Activated CD4-positive, alpha-beta memory T cell treated with anti-CD3 and anti-CD28 coated beads, Interleukin-2, amount 10 ng/mL, durations not matched to agents 7 days and 5 days (primary cell): ENCODE results near the gene ANXA6. TPM values are rescaled to one million over a fixed set of nuclear protein-coding genes. Genes with fewer than 3 reads are reported as not detected.

Source experiments
- CTCF ChIA-PET: fragments of 350-600 bp; sonication (Branson Sonifier 250); formaldehyde crosslinking; loops from one replicate; lab custom pipeline; 2021; ENCODE audit warnings: antibody characterized with exemption, inconsistent platforms; lab: Charles Lee
- POLR2A ChIA-PET: fragments of 350-600 bp; sonication (Branson Sonifier 250); formaldehyde crosslinking; loops from one replicate; lab custom pipeline; 2021; ENCODE audit warnings: antibody characterized with exemption; lab: Charles Lee
- DNase-seq: peaks from one replicate; pipeline ENCODE4 v3.0.0-alpha.2; 2020
- H3K27ac Mint-ChIP-seq: one replicate; pipeline ENCODE4 v1.8.0; 2021; ENCODE audit warnings: mild to moderate bottlenecking, mixed read lengths
- H3K27me3 Mint-ChIP-seq: one replicate; pipeline ENCODE4 v1.8.0; 2021; ENCODE audit warnings: mixed read lengths
- H3K36me3 Mint-ChIP-seq: one replicate; pipeline ENCODE4 v1.8.0; 2021; ENCODE audit warnings: low read depth, mixed read lengths
- H3K4me1 Mint-ChIP-seq: one replicate; pipeline ENCODE4 v1.8.0; 2021; ENCODE audit warnings: mixed read lengths
- H3K4me3 Mint-ChIP-seq: one replicate; pipeline ENCODE4 v1.8.0; 2021; ENCODE audit warnings: mild to moderate bottlenecking, mixed read lengths
- H3K9me3 Mint-ChIP-seq: one replicate; pipeline ENCODE4 v1.8.0; 2021; ENCODE audit warnings: mixed read lengths
- total RNA-seq, 2 experiments: library from RNA; stranded (reverse); gene quantifications; one replicate each; pipeline ENCODE4 v1.2.3, GENCODE V29; 2021

The ANXA6 gene
- total RNA-seq, 2 experiments from 2014 or later, result 603 to 606 TPM

DNA sequence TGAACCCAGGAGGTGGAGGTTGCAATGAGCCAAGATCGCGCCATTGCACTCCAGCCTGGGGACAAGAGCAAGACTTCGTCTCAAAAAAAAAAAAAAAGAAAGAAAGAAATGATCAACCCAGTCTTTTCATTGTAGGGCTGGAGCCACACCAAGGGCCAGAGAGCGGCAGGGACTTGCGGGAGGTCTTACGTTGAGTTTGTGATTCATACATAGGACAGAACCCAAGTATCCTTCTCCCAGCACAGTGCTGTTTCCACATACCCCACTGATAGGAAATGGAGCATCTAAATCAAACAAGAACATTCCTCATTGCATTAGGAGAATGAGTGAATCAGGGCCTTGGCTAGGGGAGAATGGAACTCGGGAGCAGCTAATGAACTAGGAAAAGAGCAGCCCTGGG, 73.2 kb downstream of the ANXA6 start:
- H3K36me3 Mint-ChIP-seq, result peaks cover 22% of the 10 kb centered on the region
- peak overlapping the region; percentile 73 for H3K27ac Mint-ChIP-seq
- CTCF ChIA-PET, result interaction anchor here (1.8 to 5.2 kb wide), 3 partner anchors 33 to 80 kb away, joined by 4 to 25 read pairs (median 5); no protein-coding TSS in a partner anchor

DNA sequence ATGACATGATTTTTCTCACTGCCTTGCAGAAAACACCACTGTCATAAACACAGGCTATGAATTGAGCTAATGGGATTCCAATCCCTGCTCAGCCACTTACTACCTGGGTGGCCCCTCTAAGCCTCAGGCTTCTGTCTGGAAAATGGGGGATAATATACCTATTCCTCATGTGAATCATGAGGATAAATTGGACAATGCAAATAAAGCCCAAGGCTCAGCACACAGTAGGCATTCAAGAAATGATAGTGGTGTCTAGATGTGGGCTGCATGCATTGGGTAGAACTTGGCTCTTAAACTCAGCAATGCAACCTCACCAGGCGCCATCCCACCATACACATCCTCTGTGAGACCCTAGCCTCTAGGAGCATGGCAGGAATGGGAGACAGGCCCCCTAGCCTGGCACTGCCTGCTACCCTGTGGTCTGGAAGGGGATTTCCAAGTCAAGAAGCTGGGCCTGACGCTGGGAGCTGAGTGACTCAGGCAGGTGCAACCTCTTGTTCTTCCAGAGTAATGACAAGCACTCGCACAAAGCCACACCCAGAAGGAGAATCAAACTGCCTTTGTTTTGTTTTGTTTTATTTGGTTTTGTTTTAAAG, 74.4 kb downstream of the ANXA6 start:
- Mint-ChIP-seq H3K27me3 (no peaks in the 10 kb centered on the region), H3K36me3 (peaks cover 34% of the 10 kb centered on the region), H3K9me3 (no peaks in the 10 kb centered on the region), H3K4me3 (peak overlapping the region; percentile 34), H3K4me1 (peaks cover 77% of the 10 kb centered on the region), H3K27ac (peak overlapping the region; percentile 73)
- POLR2A ChIA-PET, result interaction anchor here (0.7 to 15.7 kb wide), 9 partner anchors 13 to 719 kb away, joined by 3 to 244 read pairs (median 4); no protein-coding TSS in a partner anchor
- CTCF ChIA-PET, result interaction anchor here (0.8 to 5.2 kb wide), 6 partner anchors 10 to 43 kb away, joined by 3 to 25 read pairs (median 4); no protein-coding TSS in a partner anchor
- peak; percentile 71 for DNase-seq

More for the DNA sequence above, 73.2 kb downstream of the ANXA6 start:
- DNase-seq, result no peak
- Mint-ChIP-seq H3K4me3 (peak overlapping the region; percentile 75), H3K27me3 (no peaks in the 10 kb centered on the region), H3K9me3 (no peaks in the 10 kb centered on the region), H3K4me1 (peaks cover 69% of the 10 kb centered on the region)
- POLR2A ChIA-PET, result interaction anchor here (0.6 to 15.7 kb wide), 7 partner anchors 12 to 130 kb away, joined by 3 to 244 read pairs (median 4); no protein-coding TSS in a partner anchor

DNA sequence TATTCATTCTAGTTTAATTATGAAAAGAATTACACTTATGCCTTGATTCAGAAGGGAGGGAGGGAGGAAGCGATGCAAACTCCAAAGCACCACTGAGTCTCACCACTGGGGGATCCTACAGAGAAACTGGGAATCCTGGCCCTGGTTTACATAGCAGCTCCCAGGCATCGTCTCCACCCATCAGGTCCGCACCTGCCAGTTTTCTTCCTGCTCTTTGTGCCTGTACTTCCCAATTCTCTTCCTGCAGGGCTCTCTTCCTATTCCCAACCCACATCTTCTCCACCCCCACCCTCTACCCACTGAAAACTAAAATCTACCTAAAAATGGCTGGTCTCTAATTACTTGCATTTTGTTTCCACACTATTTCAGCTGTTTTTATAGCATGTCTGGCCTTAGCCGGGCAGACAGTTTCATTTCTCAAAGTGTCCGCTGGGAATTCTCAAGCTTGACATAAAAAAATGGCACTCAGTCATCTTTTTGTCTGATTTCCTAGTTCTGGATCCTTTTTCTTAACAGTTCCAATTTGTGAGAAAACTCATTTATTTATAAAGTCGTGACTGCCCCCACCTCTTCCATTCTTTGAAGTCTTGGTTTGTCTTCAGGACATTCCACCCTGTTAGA, 75.2 kb downstream of the ANXA6 start:
- peak overlapping the region; percentile 73 for H3K27ac Mint-ChIP-seq
- ChIA-PET CTCF (interaction anchor here (0.7 to 5.2 kb wide), 10 partner anchors 11 to 436 kb away, joined by 3 to 25 read pairs (median 4); no protein-coding TSS in a partner anchor), POLR2A (interaction anchor here (1.0 to 15.7 kb wide), 8 partner anchors 13 to 638 kb away, joined by 3 to 244 read pairs (median 3); partner anchors contain the start of genes GM2A and IRGM)
- peaks cover 41% of the 10 kb centered on the region for H3K36me3 Mint-ChIP-seq
- peak overlapping the region; percentile 79 for H3K4me3 Mint-ChIP-seq
- no peaks in the 10 kb centered on the region for H3K27me3 Mint-ChIP-seq
- no peak for DNase-seq
- H3K9me3 Mint-ChIP-seq, result no peaks in the 10 kb centered on the region
- H3K4me1 Mint-ChIP-seq, result peaks cover 81% of the 10 kb centered on the region

DNA sequence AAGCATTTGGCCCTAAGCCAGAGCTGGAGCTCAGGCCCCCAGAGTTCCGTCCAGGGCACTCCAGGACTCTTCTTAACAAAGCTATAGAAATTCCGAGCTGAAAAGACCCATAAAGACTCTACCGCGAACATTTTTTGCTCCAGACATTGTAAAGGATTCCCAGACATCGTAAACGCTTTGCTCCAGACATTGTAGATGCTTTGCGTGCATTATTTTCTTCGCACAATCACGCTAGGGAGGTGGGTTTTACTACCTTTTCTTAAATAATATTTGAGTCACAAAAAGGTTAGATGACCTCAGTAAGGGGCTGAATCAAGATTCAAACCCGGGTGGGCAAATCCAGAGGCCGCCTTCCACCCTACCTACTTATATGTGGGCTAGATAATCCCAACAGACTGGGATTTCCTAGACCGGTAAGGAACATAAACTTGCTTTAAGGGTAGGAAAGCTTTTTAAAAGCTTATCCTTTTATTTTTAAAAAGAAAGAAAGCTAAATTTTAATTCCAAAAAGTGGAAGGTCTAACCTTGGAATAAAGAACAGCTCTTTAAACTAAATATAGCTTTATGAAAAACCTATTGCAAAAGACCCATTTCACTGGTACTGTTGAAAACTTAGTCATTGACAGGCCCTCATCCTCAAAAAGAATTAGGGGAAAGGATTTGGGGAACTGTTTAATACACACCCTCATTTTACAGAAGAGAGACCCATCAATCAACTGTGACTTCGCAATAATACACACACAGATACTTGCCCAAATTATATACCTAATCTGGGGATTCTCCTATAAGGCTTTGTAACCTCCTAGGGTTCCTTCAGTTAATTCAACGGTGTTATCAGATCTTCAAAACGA, 75.9 kb downstream of the ANXA6 start:
- CTCF ChIA-PET, result interaction anchor here (0.6 to 3.5 kb wide), 10 partner anchors 12 to 1059 kb away, joined by 3 to 17 read pairs (median 4); no protein-coding TSS in a partner anchor
- H3K27ac Mint-ChIP-seq, result peak overlapping the region; percentile 73
- H3K9me3 Mint-ChIP-seq, result no peaks in the 10 kb centered on the region
- H3K27me3 Mint-ChIP-seq, result no peaks in the 10 kb centered on the region
- no peak for DNase-seq
- H3K4me1 Mint-ChIP-seq, result peaks cover 81% of the 10 kb centered on the region
- peak overlapping the region; percentile 79 for H3K4me3 Mint-ChIP-seq
- POLR2A ChIA-PET, result interaction anchor here (0.7 to 15.7 kb wide), 13 partner anchors 11 to 637 kb away, joined by 3 to 244 read pairs (median 3); partner anchors contain the start of genes GM2A, IRGM and RBM22
- H3K36me3 Mint-ChIP-seq, result peaks cover 48% of the 10 kb centered on the region

DNA sequence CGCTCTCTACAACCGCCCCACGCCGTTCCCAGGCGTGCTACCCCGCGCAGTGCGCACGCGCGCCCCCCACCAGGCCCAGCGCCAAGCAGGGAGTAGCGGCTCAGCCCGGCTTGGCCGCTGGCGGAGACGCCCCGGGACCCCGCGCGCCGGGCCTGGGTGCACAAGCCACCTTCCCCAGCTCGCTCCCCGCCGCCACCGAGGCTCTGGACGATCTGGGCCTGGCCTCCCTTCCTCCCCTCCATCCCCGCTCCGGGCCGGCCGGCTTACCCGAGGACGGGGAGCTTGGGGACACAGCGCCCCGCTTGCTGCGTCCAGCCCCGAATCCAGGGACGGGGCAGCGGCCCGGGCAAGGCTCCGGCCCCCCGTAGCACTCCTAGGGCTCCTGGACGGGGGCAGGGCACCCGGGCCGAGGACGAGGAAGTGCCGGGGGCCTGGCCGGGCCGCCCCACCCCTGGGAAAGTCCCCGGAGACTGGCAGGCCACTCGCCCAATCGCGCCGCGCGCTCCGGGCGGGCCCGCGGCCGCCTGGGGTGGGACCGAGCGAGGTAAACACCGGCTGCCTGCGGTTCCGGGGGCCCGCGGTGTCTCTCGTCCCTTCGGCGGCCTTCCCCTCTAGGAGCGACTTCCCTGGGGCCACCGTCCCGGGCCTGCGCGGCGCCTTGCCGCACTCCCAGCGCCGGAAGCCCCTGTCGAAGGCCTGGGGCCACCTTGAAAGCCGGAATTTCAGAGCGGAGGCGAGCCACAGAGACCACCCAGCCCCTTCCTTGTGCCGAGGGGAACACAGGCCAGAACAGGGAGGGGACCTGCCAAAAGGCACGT, 76.8 kb downstream of the ANXA6 start, which contains the start of gene TNIP1:
TNIP1 (minus strand) TSS at position 422 of the 818 bp plus-strand sequence. CDS start 15,939 bp downstream, outside the sequence.
- H3K36me3 Mint-ChIP-seq, result peaks cover 56% of the 10 kb centered on the region
- no peaks in the 10 kb centered on the region for H3K27me3 Mint-ChIP-seq
- H3K27ac Mint-ChIP-seq, result peak within 1 kb of the TSS; percentile 86
- no peaks in the 10 kb centered on the region for H3K9me3 Mint-ChIP-seq
- ChIA-PET POLR2A (interaction anchor here (0.7 to 15.7 kb wide), 20 partner anchors 10 to 380 kb away, joined by 3 to 244 read pairs (median 3); partner anchors contain the start of genes GM2A and RBM22), CTCF (interaction anchor here (0.7 to 3.5 kb wide), 8 partner anchors 11 to 84 kb away, joined by 3 to 17 read pairs (median 4); no protein-coding TSS in a partner anchor)
- peak within 1 kb of the TSS; percentile 88 for H3K4me3 Mint-ChIP-seq
- H3K4me1 Mint-ChIP-seq, result peaks cover 83% of the 10 kb centered on the region
- DNase-seq, result peak; percentile 94

DNA sequence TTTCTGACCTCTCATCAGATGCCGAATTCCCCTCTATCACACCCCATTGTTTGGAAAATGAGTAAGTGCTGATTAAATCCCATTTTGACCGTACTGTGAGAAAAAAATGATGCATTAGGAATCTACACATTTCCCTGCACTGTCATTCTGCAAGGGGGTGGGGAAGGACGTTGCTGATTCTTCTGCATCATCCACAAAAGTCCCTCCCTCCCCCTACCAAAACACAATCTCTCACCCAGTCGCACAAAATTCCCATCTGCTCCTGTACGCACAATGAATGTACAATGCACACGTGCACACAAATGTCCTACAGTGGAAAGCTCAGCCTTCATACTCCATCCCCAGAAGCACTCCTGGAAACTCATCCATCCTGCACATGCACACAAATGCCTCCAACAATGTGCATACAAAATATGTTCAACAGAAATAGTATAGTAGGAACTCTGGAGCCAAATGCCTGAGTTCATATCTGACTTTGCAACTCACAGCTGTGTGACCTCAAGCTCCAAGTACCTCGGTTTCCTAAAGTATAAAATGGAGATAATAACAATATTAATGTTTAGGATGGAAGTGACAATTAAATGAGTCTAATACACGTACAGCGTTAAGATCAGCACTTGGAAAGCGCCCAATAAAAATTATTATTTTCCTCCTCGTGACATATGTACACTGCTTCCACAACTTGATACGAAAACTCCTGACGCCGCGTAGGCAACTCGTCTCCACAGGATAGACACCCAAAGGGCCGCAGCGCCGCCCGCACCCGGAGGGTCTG, 77.6 kb downstream of the ANXA6 start:
- Mint-ChIP-seq H3K4me3 (peak overlapping the region; percentile 88), H3K9me3 (no peaks in the 10 kb centered on the region), H3K36me3 (peaks cover 60% of the 10 kb centered on the region), H3K27me3 (no peaks in the 10 kb centered on the region), H3K4me1 (peaks cover 82% of the 10 kb centered on the region), H3K27ac (peak overlapping the region; percentile 86)
- ChIA-PET POLR2A (interaction anchor here (0.7 to 15.7 kb wide), 16 partner anchors 10 to 171 kb away, joined by 3 to 244 read pairs (median 3); no protein-coding TSS in a partner anchor), CTCF (interaction anchor here (1.5 to 2.3 kb wide), 2 partner anchors 10 to 35 kb away, joined by 3 to 11 read pairs; no protein-coding TSS in a partner anchor)
- DNase-seq, result no peak

DNA sequence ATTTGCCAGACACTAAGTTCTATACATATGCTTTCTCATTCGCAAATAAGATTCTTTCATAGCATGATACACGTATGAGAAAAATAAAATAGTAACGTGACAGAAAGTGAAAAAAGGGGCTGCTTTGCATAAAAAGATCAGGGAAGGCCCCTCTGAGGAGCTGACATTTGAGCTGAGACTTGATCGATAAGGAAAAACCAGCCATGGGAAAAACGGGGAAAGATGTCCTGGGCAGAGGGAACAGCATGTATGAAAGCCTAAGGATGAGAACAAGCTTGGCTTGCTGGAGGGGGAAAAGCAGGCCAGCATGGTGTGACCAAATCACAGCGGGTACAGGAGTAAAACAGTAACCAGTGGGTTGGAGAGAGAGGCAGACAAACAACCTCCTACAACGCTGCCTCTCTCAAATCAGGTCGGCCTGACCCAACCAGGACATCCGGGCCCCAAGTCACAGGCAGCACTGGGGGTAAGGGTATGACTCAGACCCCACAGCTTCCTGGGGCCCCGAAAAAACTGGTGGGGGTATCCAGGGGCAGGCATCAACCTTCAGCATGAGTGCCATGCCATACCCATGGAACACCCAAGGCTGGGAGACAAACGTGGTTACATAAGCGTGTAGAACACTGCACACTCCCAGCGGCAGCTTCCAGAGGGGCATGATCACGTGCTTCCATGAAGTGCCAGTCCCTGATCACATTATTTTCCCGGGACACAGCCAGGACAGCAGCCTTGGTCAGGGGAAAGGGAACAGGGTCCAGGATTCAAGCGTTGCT, 78.9 kb downstream of the ANXA6 start:
- H3K4me1 Mint-ChIP-seq, result peaks cover 72% of the 10 kb centered on the region
- peak; percentile 82 for DNase-seq
- no peaks in the 10 kb centered on the region for H3K27me3 Mint-ChIP-seq
- POLR2A ChIA-PET, result interaction anchor here (0.8 to 15.7 kb wide), 16 partner anchors 9 to 320 kb away, joined by 3 to 244 read pairs (median 5); partner anchors contain the start of genes CCDC69 and DCTN4
- H3K9me3 Mint-ChIP-seq, result no peaks in the 10 kb centered on the region
- peak overlapping the region; percentile 88 for H3K4me3 Mint-ChIP-seq
- peak overlapping the region; percentile 86 for H3K27ac Mint-ChIP-seq
- CTCF ChIA-PET, result interaction anchor here (0.7 to 2.3 kb wide), 5 partner anchors 8 to 379 kb away, joined by 3 to 11 read pairs (median 3); no protein-coding TSS in a partner anchor
- H3K36me3 Mint-ChIP-seq, result peaks cover 60% of the 10 kb centered on the region

DNA sequence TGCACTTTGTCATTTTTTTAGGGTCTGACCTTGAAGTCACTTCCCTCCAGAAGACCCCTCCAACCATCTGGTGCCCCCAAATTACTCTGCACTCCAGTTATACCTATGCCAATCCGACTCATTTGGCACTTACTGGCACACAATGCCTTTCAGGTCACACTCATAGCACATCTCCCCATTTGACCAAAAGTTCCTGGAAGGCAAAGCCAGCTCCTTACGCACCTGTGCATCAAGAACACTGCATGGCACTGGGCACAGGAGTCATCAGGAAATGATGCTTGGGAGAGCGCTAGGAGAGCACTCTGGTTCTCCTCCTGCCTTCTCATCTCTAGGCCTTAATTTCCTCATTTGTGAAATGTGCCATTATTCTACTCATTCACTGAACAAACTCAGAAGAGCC, 79.6 kb downstream of the ANXA6 start:
- CTCF ChIA-PET, result interaction anchor here (0.7 to 2.3 kb wide), 3 partner anchors 26 to 288 kb away, joined by 3 to 11 read pairs (median 5); no protein-coding TSS in a partner anchor
- peak overlapping the region; percentile 86 for H3K27ac Mint-ChIP-seq
- POLR2A ChIA-PET, result interaction anchor here (0.9 to 15.7 kb wide), 12 partner anchors 9 to 319 kb away, joined by 3 to 244 read pairs (median 6); partner anchors contain the start of gene DCTN4
- peak overlapping the region; percentile 88 for H3K4me3 Mint-ChIP-seq
- peaks cover 65% of the 10 kb centered on the region for H3K4me1 Mint-ChIP-seq
- no peaks in the 10 kb centered on the region for H3K27me3 Mint-ChIP-seq
- H3K9me3 Mint-ChIP-seq, result no peaks in the 10 kb centered on the region
- no peak for DNase-seq
- H3K36me3 Mint-ChIP-seq, result peaks cover 68% of the 10 kb centered on the region

DNA sequence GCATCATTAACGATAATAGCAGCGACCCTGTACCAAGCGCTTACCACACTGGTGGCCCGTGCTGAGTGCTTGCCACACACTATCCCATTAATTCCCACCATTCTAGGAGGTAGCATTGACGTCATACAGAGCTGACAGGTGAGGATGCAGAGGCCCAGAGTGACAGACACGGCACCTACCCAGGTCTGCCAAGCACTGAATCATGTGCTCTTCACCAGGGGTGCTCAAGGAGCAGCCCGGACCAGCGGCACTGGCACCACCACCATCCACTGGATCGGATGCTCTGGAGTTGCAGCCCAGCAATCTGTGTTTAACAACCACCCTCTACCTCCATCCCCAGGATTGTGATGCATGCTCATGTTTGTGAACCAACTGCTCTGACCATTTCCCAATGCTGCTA, 80.2 kb downstream of the ANXA6 start:
- ChIA-PET POLR2A (interaction anchor here (1.5 to 15.7 kb wide), 6 partner anchors 10 to 136 kb away, joined by 5 to 244 read pairs (median 8); no protein-coding TSS in a partner anchor), CTCF (interaction anchor here (2.7 kb wide), 1 partner anchor 38 kb away, joined by 14 read pairs; no protein-coding TSS in a partner anchor)
- no peak overlapping the region for H3K27ac Mint-ChIP-seq
- H3K4me3 Mint-ChIP-seq, result peak overlapping the region; percentile 88
- DNase-seq, result no peak
- peaks cover 66% of the 10 kb centered on the region for H3K36me3 Mint-ChIP-seq
- H3K4me1 Mint-ChIP-seq, result peaks cover 62% of the 10 kb centered on the region
- no peaks in the 10 kb centered on the region for H3K9me3 Mint-ChIP-seq
- no peaks in the 10 kb centered on the region for H3K27me3 Mint-ChIP-seq

DNA sequence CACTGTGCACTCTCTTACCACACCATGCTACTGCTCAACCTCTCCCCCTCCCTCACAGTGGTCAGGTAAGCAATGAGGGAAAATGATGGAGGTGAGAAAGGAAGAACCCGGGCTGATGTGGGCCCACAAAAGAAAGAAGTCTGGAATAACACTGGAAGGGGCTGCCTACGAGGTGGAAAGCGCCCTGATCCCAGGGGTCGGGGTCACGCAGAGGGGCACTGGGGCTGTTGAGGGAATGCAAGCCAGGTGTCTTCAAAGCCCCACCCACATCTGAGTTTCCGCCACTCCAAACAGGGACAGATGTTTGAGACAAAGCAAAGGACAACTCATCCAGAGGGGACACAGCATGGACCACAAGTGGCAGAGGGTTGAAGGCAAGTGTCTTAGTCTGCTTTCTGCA, 81.0 kb downstream of the ANXA6 start:
- CTCF ChIA-PET, result interaction anchor here (2.7 kb wide), 1 partner anchor 39 kb away, joined by 14 read pairs; no protein-coding TSS in a partner anchor
- Mint-ChIP-seq H3K36me3 (peaks cover 74% of the 10 kb centered on the region), H3K27ac (peak overlapping the region; percentile 54), H3K4me3 (no peak overlapping the region), H3K9me3 (no peaks in the 10 kb centered on the region), H3K4me1 (peaks cover 60% of the 10 kb centered on the region), H3K27me3 (no peaks in the 10 kb centered on the region)
- POLR2A ChIA-PET, result interaction anchor here (1.7 to 15.7 kb wide), 2 partner anchors 11 to 19 kb away, joined by 8 to 244 read pairs; no protein-coding TSS in a partner anchor
- DNase-seq, result no peak
